Uterus (tissue), 4 donors: ENCODE data around the gene ARHGAP1. TPM values are rescaled to one million over a fixed set of nuclear protein-coding genes. Genes with fewer than 3 reads are reported as not detected.

ENCODE experiments used
- DNase-seq, 2 donors: peaks; one replicate each; pipeline ENCODE4 v3.0.0-alpha.2; 2019 to 2020
- H3K27ac ChIP-seq, 2 donors: fragments of 200-600 bp; sonication (generic); 1 replicate in 1 of 2; 2 replicates in 1 of 2; pipeline ENCODE4 v1.5.1; 2016 to 2018
- H3K27me3 ChIP-seq, 2 donors: fragments of 200-600 bp; sonication (generic); one replicate each; pipeline ENCODE4 v1.5.1; 2018 to 2019; ENCODE audit warnings: control low read depth in 1 of 2
- H3K36me3 ChIP-seq, 2 donors: fragments of 200-600 bp; sonication (generic); one replicate each; pipeline ENCODE4 v1.5.1; 2019; ENCODE audit warnings: control low read depth in 1 of 2
- H3K4me1 ChIP-seq, 2 donors: fragments of 200-600 bp; sonication (generic); one replicate each; pipeline ENCODE4 v1.5.1; 2018 to 2019; ENCODE audit warnings: control low read depth in 1 of 2
- H3K4me3 ChIP-seq, 2 donors: fragments of 200-600 bp; sonication (generic); 1 replicate in 1 of 2; 2 replicates in 1 of 2; pipeline ENCODE4 v1.5.1; 2018 to 2019; ENCODE audit warnings: mild to moderate bottlenecking in 1 of 2
- H3K9me3 ChIP-seq, 2 donors: fragments of 200-600 bp; sonication (generic); one replicate each; pipeline ENCODE4 v1.5.1; 2019; ENCODE audit warnings: control low read depth in 1 of 2
- CTCF ChIP-seq, 4 experiments: fragments of 200-600 bp in 2 of 4; fragments of 450-650 bp in 2 of 4; sonication (generic) in 2 of 4; IDR thresholded peaks; one replicate each; pipeline ENCODE4 v1.5.1; 2016 to 2019; ENCODE audit warnings: antibody characterized with exemption in 4 of 4, mild to moderate bottlenecking in 2 of 4, moderate library complexity in 1 of 4
- POLR2A ChIP-seq, 2 donors: fragments of 450-650 bp; IDR thresholded peaks; one replicate each; pipeline ENCODE4 v1.6.1; 2016; ENCODE audit warnings: antibody characterized with exemption in 2 of 2, mild to moderate bottlenecking in 1 of 2, moderate library complexity in 1 of 2
- intact Hi-C: fragments of 100-400 bp; cut with DNase I; formaldehyde crosslinking; loops from one replicate; pipeline ENCODE4 v1.15.1; 2023; ENCODE audit warnings: low total_unique reads
- total RNA-seq, 4 donors: library from RNA; depleted of rRNA in 3 of 4; stranded (reverse); fragments of >200 nt in 3 of 4; gene quantifications; one replicate each; pipeline versions ENCODE4 v1.1.0 to v1.2.4, GENCODE V29; 2014 to 2023
- donor health status: DM: yes; HTN: yes; CAD: no.

The ARHGAP1 gene
- total RNA-seq, 4 donors from 2014 or later: 27.9 to 114 (median 37.3) TPM

- no peak overlapping the region for H3K4me3 ChIP-seq
- peak; percentile 48 to 61 for DNase-seq
- no peaks in the 10 kb centered on the region for H3K36me3 ChIP-seq
- peak overlapping the region; percentile 59 to 89 for H3K27ac ChIP-seq
- peaks cover 16 to 34% of the 10 kb centered on the region in 2 donors for H3K4me1 ChIP-seq
- intact Hi-C loops: no loop called here
- H3K27me3 ChIP-seq: no peaks in the 10 kb centered on the region
- H3K9me3 ChIP-seq: no peaks in the 10 kb centered on the region
- TF ChIP-seq POLR2A (IDR thresholded peaks at IDR 0.05) (no peak), CTCF (IDR thresholded peaks at IDR 0.05) (no peak)
These were observed 6.8 kb downstream of the ARHGAP1 start for GRCh38 chr11:46693597-46694012.

DNA sequence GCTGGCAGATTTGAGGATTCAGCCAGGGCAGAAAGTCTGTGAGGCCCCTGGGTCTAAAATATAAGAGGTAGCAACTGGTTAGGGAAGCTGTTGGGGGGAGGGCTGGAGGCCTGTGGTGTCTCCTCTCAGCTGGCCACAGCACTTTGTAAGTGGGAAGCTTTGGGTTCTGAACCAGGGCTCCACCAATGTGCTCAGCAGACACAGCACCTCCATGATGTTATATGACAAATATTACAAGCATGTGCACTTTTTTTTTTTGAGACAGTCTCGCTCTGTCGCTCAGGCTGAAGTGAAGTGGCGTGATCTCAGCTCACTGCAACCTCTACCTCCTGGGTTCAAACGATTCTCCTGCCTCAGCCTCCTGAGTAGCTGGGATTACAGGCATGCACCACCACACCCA lies 8.0 kb downstream of the ARHGAP1 start:
- H3K36me3 ChIP-seq: no peaks in the 10 kb centered on the region
- no peak overlapping the region for H3K4me3 ChIP-seq
- DNase-seq: no peak
- H3K27ac ChIP-seq: peak overlapping the region in 1 of 2 donors; percentile 10
- TF ChIP-seq POLR2A (IDR thresholded peaks at IDR 0.05) (no peak), CTCF (IDR thresholded peaks at IDR 0.05) (no peak)
- intact Hi-C loops: no loop called here
- H3K27me3 ChIP-seq: no peaks in the 10 kb centered on the region
- H3K9me3 ChIP-seq: no peaks in the 10 kb centered on the region
- H3K4me1 ChIP-seq: peaks cover 13 to 26% of the 10 kb centered on the region in 2 donors

- H3K36me3 ChIP-seq: no peaks in the 10 kb centered on the region
- TF ChIP-seq POLR2A (IDR thresholded peaks at IDR 0.05) (no peak), CTCF (IDR thresholded peaks at IDR 0.05) (no peak)
- H3K9me3 ChIP-seq: no peaks in the 10 kb centered on the region
- DNase-seq: no peak
- H3K27ac ChIP-seq: no peak overlapping the region
- no peaks in the 10 kb centered on the region for H3K27me3 ChIP-seq
- no peak overlapping the region for H3K4me3 ChIP-seq
- peaks cover 3 to 14% of the 10 kb centered on the region in 2 donors for H3K4me1 ChIP-seq
- intact Hi-C loops: no loop called here
These were observed 9.7 kb downstream of the ARHGAP1 start for GRCh38 chr11:46690702-46691101.

DNA sequence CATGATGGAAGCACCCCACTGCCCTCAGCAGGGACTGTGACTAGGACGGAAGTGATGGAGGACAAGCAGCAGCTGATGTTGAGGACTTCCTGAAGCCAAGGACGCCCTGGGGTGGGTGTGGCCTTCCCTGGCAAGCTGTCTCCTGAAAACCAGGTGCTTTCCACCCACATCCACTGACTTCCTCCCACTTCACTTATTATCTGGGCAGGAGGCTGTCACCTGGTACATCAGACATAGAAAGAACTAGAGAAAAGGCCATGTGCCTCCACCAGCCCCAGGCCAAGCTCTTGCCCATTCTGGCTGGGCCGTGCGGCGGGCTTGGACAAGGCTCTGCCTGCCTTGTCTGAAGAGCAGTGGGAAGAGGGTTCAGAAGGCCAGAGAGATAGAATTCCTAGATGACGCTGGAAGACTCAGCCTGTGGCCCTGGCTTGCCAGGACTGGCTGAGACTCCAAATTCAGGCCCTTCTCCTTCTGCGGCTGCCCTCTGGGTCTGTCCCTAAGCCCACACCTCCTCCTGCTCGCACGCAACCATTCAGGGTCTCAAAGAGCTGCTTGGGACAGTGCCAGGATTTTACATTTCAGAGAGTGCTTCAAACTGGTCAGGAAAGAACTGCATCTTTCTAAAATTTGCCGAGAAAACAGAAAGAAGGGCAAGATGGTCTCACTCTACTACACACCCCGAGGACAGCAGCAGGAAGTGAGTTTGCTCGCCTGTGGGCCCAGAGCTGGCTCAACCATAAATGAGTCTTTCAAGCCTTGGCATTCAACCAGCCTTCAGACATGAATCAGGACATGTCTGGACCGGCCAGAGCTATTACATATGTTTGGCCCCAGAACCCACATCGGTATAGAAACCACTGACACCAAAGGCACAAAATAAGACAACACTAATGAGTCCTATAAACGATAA lies 13.3 kb downstream of the ARHGAP1 start:
- peak; percentile 37 to 57 for DNase-seq
- Histone ChIP-seq H3K27me3 (no peaks in the 10 kb centered on the region), H3K9me3 (no peaks in the 10 kb centered on the region), H3K36me3 (no peaks in the 10 kb centered on the region), H3K4me1 (peaks cover 3% of the 10 kb centered on the region in 2 donors), H3K4me3 (no peak overlapping the region), H3K27ac (peak overlapping the region; percentile 67 to 71)
- TF ChIP-seq POLR2A (IDR thresholded peaks at IDR 0.05) (no peak), CTCF (IDR thresholded peaks at IDR 0.05) (no peak)
- intact Hi-C loops: no loop called here

DNA sequence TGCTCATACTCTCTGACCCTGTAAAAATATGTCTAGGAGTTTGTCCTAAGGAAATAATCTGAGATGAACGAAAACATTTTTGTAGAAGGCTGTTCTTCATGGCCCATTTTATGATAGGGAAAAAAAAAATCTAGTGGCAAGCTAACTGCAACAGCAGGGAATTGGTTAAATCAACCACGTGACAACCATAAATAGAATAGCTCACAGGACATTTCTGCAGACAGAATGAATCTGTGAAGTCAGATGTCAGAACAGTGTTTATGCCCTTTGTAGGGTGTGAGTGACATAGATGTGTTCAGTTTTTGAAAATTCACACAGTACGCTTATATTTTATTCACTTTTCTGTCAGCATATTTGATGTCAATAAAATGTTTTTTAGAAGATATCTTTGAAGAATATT lies 16.1 kb downstream of the ARHGAP1 start:
- DNase-seq: no peak
- intact Hi-C loops: no loop called here
- Histone ChIP-seq H3K27ac (peak overlapping the region; percentile 64 to 78), H3K4me1 (peaks cover 3% of the 10 kb centered on the region in 2 donors), H3K9me3 (no peaks in the 10 kb centered on the region), H3K27me3 (no peaks in the 10 kb centered on the region), H3K36me3 (no peaks in the 10 kb centered on the region), H3K4me3 (no peak overlapping the region)
- TF ChIP-seq CTCF (IDR thresholded peaks at IDR 0.05) (no peak), POLR2A (IDR thresholded peaks at IDR 0.05) (no peak)
